Fibroblast of pulmonary artery (primary cell): ENCODE measurements around the gene SLAMF6.

Source experiments
- DNase-seq: peaks from one replicate; pipeline ENCODE4 v3.0.0-alpha.2; 2010; ENCODE audit warnings: low read depth
- H3K4me3 ChIP-seq: replicated peaks from 2 replicates; pipeline ENCODE4 v1.5.1; 2011; ENCODE audit warnings: low read depth, mild to moderate bottlenecking, control low read depth, low read length, moderate library complexity
- CTCF ChIP-seq: IDR thresholded peaks from 2 replicates; pipeline ENCODE4 v1.5.1; 2011; ENCODE audit warnings: mild to moderate bottlenecking, control low read depth, low read length, inconsistent platforms; ENCODE audit errors: missing control alignments

Gene SLAMF6

GRCh38 chr1:160459056-160459455, 64.0 kb downstream of the SLAMF6 start:
- no peak for TF ChIP-seq CTCF
- DNase-seq: no peak
- no peak overlapping the region for H3K4me3 ChIP-seq

GRCh38 chr1:160455153-160455517, 67.9 kb downstream of the SLAMF6 start:
- no peak overlapping the region for H3K4me3 ChIP-seq
- DNase-seq: no peak
- no peak for TF ChIP-seq CTCF

GRCh38 chr1:160454371-160455152, 68.5 kb downstream of the SLAMF6 start:
- TF ChIP-seq CTCF: no peak
- DNase-seq: no peak
- no peak overlapping the region for H3K4me3 ChIP-seq

- DNase-seq: no peak
- no peak overlapping the region for H3K4me3 ChIP-seq
- TF ChIP-seq CTCF: no peak
These were observed 69.6 kb downstream of the SLAMF6 start for GRCh38 chr1:160453443-160453842.

GRCh38 chr1:160451859-160452232, 71.2 kb downstream of the SLAMF6 start:
- no peak for TF ChIP-seq CTCF
- DNase-seq: no peak
- H3K4me3 ChIP-seq: no peak overlapping the region

GRCh38 chr1:160451119-160451858, 71.8 kb downstream of the SLAMF6 start:
- no peak overlapping the region for H3K4me3 ChIP-seq
- no peak for DNase-seq
- TF ChIP-seq CTCF: no peak

GRCh38 chr1:160449494-160449893, 73.6 kb downstream of the SLAMF6 start:
- H3K4me3 ChIP-seq: no peak overlapping the region
- DNase-seq: no peak
- TF ChIP-seq CTCF: no peak
